Activated gamma-delta T cell (primary cell): Measurements from ENCODE around the gene ATG16L1.

Experiments used
- DNase-seq: peaks from one replicate; lab custom pipeline; 2025; lab: John Stamatoyannopoulos, UW

ATG16L1 gene

GRCh38 chr2:233227346-233227978 is 24.0 kb upstream of the ATG16L1 start:
- no peak for DNase-seq

DNA sequence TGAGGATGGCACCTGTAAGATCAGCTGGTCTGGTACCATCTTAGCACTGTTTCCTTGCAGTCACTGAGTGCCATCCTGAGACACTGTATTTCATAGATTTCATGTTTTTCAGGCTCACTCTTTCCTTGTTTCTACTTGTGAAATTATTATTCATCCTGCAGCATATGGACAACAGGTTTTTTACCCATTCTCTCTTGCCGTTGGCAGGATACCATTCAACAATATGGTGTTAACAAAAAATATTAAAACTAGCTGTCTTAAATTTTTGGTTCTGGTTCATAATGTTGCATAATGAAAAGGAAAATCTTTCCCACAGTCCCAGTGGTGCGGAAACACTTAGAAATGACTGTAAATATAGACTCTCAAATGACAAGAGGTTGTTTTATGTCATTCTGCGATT is 23.1 kb upstream of the ATG16L1 start:
- DNase-seq, result no peak

DNA sequence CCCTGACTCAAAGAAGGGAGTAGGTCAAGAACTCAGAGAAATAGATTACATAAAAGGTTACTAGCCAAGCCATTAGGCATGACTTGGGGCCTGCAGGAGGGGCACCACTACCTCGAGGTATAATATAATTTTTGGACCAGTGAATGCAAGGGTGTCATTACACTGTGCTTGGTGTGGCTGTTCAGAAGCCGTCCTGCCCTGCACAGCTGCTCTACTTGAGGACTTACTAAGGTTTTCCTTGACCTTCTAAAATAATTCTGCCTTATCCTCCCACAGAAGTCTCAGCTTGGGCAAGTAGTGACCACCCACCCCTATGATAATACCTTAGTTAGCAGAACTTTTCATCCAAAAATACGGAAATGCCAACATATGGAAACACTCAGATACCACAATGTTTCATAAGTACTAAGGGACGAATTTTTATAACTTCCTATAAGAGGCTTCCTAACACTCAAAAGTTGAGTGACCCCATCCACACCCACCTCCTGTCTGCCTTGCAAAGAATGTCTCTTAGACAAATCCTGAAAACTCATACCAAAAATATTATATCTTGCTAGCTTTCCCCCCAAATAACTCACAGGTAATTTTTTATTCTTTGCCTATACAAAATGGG is 17.7 kb upstream of the ATG16L1 start:
- DNase-seq, result no peak

GRCh38 chr2:233234264-233234663 is 17.2 kb upstream of the ATG16L1 start:
- DNase-seq, result no peak

DNA sequence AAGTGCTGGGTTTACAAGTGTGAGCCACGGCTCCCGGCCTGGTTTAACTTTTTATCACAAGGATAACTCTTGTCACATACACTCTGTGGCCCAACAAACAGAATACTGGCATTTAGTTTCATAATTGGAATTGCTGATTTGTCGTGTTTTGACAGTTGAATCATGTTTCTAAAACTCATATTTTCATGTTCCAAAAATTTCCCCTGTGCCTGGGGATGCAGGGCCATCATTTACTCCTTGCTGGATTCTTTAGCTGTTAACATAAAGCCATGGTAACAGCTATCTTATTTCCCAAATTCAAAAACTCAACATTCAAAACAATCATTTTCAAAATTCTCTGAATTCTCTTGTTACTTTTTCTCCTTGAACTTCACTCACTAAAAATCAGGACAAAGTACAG is 16.5 kb upstream of the ATG16L1 start:
- DNase-seq, result no peak

DNA sequence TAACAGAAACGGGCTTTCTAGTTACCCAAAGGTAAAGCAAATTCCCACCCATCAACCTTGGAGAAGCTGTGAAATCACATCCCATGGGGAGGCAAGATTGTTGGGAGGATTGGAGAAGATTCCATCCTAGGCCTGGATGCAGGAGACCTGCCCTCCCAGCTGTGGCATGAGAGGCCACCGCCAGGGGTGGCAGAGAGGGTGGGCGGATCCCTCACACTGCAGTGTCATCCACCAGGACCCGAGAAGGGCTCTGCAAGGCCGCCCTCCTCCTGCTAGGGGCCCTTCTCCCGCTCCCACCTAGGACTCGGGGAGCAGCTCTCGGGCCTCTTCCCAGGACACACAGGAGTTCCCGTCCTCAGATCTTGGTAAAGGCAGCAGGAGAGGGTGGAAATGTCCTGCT is 15.5 kb upstream of the ATG16L1 start:
- DNase-seq, result no peak

DNA sequence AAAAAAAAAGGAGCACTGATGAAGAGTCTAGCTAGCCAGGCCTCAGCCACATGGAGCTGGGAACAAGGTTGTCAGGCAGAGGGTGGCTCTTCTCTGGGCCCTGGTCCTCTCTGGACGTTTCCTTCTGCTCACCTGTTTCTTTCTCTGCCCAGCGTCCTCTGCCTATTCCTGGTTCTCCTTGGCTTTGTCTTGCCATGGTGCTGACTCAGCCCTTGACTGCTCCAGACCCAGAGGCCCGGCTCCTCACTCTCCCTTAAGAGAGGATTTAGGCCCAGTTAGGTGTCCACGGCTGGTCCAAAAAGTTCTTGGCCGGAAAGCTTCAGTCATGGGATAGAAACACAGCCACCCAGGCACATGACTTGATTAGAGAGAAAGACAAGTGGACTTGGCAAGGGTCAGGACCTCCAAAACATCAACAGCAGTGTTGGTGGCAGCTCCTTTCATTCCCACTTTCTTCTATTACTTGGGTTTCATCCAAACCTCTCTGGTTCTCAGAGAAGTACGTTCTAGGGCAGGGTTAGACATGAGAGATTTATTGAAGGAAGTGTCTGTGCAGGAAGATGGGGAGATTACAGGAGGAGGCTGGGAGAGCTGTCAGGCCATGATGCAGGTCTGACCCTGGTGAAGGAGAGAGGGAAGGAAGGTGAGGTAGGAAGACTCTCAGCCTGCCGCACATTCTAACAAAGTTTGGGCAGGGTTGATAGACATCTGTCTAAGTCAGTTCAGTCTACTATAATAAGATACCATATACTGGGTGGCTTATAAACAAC is 14.5 kb upstream of the ATG16L1 start:
- DNase-seq, result no peak

DNA sequence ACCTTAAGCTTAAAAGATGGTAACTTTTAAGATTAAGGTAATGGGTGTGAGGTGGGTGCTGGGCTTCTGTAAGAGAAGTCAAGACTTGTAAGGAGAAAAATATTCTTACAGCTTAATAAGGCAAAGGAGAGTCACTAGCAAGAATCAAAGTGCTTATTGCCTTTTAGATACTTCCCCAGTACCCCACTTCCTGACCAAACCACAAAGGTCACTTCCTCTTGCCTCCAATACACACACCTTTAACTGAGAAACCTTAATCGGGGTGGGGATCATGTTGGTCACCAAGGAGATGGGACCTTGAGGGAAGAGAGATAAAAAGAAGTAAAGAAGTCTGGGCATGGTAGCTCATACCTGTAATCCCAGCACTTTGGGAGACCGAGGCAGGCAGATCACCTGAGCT is 10.6 kb upstream of the ATG16L1 start:
- DNase-seq, result no peak

DNA sequence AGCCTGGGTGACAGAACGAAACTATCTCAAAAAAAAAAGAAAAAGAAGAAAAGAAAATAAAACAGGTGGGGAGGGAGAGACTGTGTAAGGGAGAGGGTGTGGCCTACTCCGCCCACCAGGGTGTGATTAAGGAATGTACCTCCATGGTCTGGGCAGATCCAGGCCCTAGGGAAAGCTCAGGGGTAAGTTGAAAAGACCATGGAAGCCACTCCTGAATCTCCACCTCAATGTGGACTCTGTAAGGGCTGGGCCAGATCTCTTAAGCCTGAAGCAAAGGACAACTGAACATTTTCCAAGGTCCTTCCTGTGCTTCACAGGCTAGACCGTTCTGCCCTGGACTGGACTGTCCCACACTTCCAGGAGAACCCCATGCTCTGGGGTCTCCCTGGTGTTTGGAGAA is 9.7 kb upstream of the ATG16L1 start:
- no peak for DNase-seq

- DNase-seq, result no peak
These were observed 9.1 kb upstream of the ATG16L1 start for GRCh38 chr2:233242231-233242927.

DNA sequence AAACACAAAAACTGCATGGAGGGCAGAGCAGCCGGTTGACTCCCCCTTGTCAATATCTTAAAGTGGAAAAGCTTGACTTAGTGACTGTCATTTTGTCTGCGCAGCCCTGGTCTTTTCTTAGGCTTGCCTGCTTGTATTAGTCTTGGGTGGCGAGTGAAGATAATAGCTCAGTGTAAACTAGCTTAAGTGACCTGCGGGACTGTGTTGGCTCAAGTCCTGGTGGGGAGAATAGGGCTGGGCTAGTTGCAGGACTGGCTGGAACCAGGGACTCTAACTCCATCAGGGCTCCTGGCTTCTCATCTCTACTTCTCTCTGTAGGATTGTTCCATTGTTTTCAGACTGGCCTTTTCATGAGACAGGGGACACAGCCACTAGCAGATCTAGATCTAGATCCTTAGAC is 8.1 kb upstream of the ATG16L1 start:
- DNase-seq, result no peak

DNA sequence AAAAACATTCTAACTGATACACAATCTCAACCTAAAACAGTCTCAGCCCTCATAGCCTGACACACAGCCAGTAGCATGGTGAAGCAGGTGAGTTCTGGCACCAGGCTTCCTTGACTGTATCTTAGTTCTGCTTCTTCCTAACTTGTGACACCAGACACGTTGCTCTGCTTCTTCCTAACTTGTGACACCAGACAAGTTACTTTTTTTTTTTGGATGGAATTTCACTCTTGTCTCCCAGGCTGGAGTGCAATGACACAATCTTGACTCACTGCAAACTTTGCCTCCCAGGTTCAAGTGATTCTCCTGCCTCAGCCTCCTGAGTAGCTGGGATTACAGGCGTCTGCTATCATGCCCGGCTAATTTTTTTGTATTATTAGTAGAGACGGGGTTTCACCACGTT is 6.7 kb upstream of the ATG16L1 start:
- no peak for DNase-seq

DNA sequence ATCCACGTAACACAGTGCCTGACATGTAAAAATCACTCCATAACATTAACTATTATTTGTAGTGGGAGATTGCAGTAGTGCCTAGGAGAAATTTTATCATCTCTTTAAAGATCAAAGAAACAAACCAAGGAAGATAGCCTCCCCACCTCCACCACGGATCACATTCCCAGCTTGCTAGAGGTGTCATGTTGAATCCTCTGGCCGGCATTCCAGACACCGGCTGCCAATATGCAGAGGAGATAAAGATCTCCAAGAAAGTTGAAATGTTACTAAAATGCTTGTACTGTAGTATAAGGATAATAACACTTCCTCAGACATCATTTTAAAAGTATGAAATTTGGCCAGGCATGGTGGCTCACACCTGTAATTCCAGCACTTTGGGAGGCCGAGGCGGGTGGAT is 6.1 kb upstream of the ATG16L1 start:
- no peak for DNase-seq

GRCh38 chr2:233247116-233247515 is 4.4 kb upstream of the ATG16L1 start:
- no peak for DNase-seq

GRCh38 chr2:233247744-233248143 is 3.7 kb upstream of the ATG16L1 start:
- no peak for DNase-seq

- no peak for DNase-seq
These were observed 2.5 kb upstream of the ATG16L1 start for GRCh38 chr2:233248999-233249398.

DNA sequence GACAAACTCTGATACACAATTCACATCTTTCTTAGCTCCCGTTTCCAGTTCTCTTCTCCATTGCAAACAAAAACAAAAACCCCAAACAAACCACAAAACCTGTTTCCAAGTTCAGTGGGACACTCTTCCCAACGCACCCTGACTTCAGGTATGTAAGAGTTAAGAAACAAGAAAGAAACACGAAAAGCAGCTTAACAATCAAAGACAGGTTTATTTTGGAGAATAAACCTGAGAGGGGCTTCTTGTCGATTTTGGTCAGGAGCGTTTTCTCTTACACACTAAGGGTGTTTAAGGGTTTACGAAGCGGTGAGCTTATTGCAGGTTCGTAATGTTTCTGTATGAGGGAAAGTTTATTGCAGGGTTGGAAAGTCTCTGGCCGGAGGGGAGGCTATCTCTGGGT is 905 bp upstream of the ATG16L1 start:
- DNase-seq, result no peak

- no peak for DNase-seq
These were observed 528 bp upstream of the ATG16L1 start for GRCh38 chr2:233250985-233251305.

GRCh38 chr2:233252227-233252626 is 754 bp downstream of the ATG16L1 start:
- no peak for DNase-seq

GRCh38 chr2:233255151-233255550 is 3.7 kb downstream of the ATG16L1 start:
- DNase-seq, result no peak

DNA sequence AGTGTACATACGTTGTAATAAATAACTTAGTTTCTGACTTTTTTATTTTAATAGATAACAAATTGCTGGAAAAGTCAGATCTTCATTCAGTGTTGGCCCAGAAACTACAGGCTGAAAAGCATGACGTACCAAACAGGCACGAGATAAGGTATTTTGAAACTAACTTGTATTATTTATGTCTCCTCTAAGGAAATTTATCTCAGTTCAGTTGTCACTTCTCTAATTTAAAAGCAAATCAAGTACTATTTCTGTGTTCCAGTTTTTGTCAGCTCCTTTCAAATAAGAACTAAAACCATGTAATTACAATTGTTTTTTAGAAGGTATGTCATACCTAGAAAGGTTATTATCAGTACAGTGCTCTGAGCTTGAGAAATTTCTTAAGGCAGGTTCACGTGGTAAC is 4.6 kb downstream of the ATG16L1 start:
- DNase-seq, result no peak

DNA sequence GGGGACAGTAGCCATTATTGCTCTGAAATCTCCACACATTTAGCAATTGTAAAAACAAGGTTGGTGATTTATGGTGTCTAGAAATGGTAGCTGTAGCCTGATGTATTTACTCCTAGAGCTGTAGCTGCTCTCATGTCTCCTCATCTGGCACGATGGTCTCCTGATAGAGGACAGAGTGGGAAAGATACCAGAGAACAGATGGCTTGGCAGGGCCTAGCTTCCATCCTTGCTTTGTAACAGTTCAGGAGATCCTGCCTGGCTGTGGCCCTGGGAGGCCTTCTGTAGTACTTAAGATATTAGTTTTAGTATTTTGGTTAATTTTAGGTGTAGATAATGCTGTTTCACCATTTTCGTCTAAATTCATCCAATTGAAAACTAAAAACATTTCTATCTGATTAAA is 6.7 kb downstream of the ATG16L1 start:
- no peak for DNase-seq

DNA sequence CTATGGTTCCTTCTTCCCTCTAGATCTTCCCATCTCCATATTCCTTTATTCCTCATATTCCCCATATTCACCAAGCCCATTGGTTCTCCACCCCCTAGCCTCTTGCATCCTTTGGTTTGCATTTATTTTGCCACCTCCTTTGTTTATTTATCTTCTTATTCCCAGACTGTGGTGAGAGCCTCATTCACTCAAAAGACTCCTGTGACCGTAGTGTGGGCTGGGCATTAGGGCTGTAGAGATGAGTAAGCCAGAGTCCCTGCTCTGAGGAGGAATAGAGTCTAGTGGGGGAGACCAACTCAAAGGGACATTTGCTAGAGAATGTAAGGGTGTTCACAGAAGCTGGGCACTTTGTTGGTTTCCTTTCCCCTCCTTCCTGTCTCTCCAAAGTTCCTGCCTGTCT is 8.3 kb downstream of the ATG16L1 start:
- no peak for DNase-seq
